Measurements from ENCODE around the gene SUSD6. TPM values are rescaled to one million over a fixed set of nuclear protein-coding genes. Genes with fewer than 3 reads are reported as not detected.
A peak's percentile ranks its signal among the peaks of the same experiment; 100 is the strongest.

Gene SUSD6
- total and polyA plus RNA-seq, 4 donors: 16.0 to 75.1 (median 61.0) TPM

GRCh38 chr14:69654116-69654515, 42.7 kb downstream of the SUSD6 start:
- Histone ChIP-seq H3K9me3 (ENCODE audit: control insufficient read depth in 4 of 4, insufficient read depth in 3 of 4, low read length in 3 of 4) (no peaks in the 10 kb centered on the region), H3K9ac (ENCODE audit: insufficient read depth in 1 of 2, low read length in 2 of 2) (no peak overlapping the region), H3K36me3 (ENCODE audit: control insufficient read depth in 4 of 4, insufficient read depth in 4 of 4, low read length in 4 of 4) (peaks cover 0 to 4% (median 2%) of the 10 kb centered on the region in 4 donors), H3K4me1 (ENCODE audit: control insufficient read depth in 5 of 5, insufficient read depth in 5 of 5, low read length in 5 of 5) (peaks cover 2 to 52% (median 26%) of the 10 kb centered on the region in 5 donors), H3K4me3 (no peak overlapping the region), H3K27ac (ENCODE audit: low read depth in 1 of 2, low read length in 1 of 2) (peak overlapping the region in 1 of 2 donors; percentile 2), H3K27me3 (ENCODE audit: control insufficient read depth in 3 of 3, insufficient read depth in 3 of 3, low read length in 2 of 3) (no peaks in the 10 kb centered on the region)
- ATAC-seq (ENCODE audit: insufficient read depth, low FRiP score) (no peak), DNase-seq (no peak)
- 41 to 65% methylated on average over 3 of the region's 3 CpGs for WGBS, 2 donors
- TF ChIP-seq CTCF (IDR thresholded peaks at IDR 0.05; ENCODE audit: control extremely low read depth, extremely low read depth): no peak

- Histone ChIP-seq H3K9ac (ENCODE audit: insufficient read depth in 1 of 2, low read length in 2 of 2) (no peak overlapping the region), H3K27me3 (ENCODE audit: control insufficient read depth in 3 of 3, insufficient read depth in 3 of 3, low read length in 2 of 3) (no peaks in the 10 kb centered on the region), H3K4me3 (no peak overlapping the region), H3K9me3 (ENCODE audit: control insufficient read depth in 4 of 4, insufficient read depth in 3 of 4, low read length in 3 of 4) (no peaks in the 10 kb centered on the region), H3K36me3 (ENCODE audit: control insufficient read depth in 4 of 4, insufficient read depth in 4 of 4, low read length in 4 of 4) (peaks cover 0 to 11% (median 9%) of the 10 kb centered on the region in 4 donors), H3K4me1 (ENCODE audit: control insufficient read depth in 5 of 5, insufficient read depth in 5 of 5, low read length in 5 of 5) (peaks cover 3 to 34% (median 10%) of the 10 kb centered on the region in 5 donors), H3K27ac (ENCODE audit: low read depth in 1 of 2, low read length in 1 of 2) (peak overlapping the region in 1 of 2 donors; percentile 87)
- 56 to 84% methylated on average over 9 of the region's 9 CpGs for WGBS, 2 donors
- DNase-seq: peak; percentile 41 to 68 (median 52)
- peak; percentile 55 for ATAC-seq (ENCODE audit: insufficient read depth, low FRiP score)
- no peak for TF ChIP-seq CTCF (IDR thresholded peaks at IDR 0.05; ENCODE audit: control extremely low read depth, extremely low read depth)
Observed at GRCh38 chr14:69657950-69658355, 46.6 kb downstream of the SUSD6 start.

GRCh38 chr14:69658664-69659261, 47.4 kb downstream of the SUSD6 start:
- H3K27ac ChIP-seq (ENCODE audit: low read depth in 1 of 2, low read length in 1 of 2): peak overlapping the region in 1 of 2 donors; percentile 87
- no peak overlapping the region for H3K4me3 ChIP-seq
- DNase-seq (no peak), ATAC-seq (ENCODE audit: insufficient read depth, low FRiP score) (no peak)
- peaks cover 10 to 35% (median 18%) of the 10 kb centered on the region in 5 donors for H3K4me1 ChIP-seq (ENCODE audit: control insufficient read depth in 5 of 5, insufficient read depth in 5 of 5, low read length in 5 of 5)
- no peaks in the 10 kb centered on the region for H3K27me3 ChIP-seq (ENCODE audit: control insufficient read depth in 3 of 3, insufficient read depth in 3 of 3, low read length in 2 of 3)
- no peak for TF ChIP-seq CTCF (IDR thresholded peaks at IDR 0.05; ENCODE audit: control extremely low read depth, extremely low read depth)
- 63 to 78% methylated on average over 8 of the region's 8 CpGs for WGBS, 2 donors
- peaks cover 0 to 11% (median 9%) of the 10 kb centered on the region in 4 donors for H3K36me3 ChIP-seq (ENCODE audit: control insufficient read depth in 4 of 4, insufficient read depth in 4 of 4, low read length in 4 of 4)
- no peaks in the 10 kb centered on the region for H3K9me3 ChIP-seq (ENCODE audit: control insufficient read depth in 4 of 4, insufficient read depth in 3 of 4, low read length in 3 of 4)
- peak overlapping the region in 1 of 2 donors; percentile 52 for H3K9ac ChIP-seq (ENCODE audit: insufficient read depth in 1 of 2, low read length in 2 of 2)
